ENCODE results near the gene SPON2. TPM values are rescaled to one million over a fixed set of nuclear protein-coding genes. Genes with fewer than 3 reads are reported as not detected.

The SPON2 gene
- total RNA-seq, 4 donors from 2014 or later, result 2.4 to 14.1 (median 6.6) TPM

- no peak for DNase-seq
- Histone ChIP-seq H3K27me3 (no peaks in the 10 kb centered on the region), H3K9me3 (no peaks in the 10 kb centered on the region), H3K27ac (no peak overlapping the region), H3K36me3 (no peaks in the 10 kb centered on the region), H3K4me3 (replicated peaks in 1 of 3) (no peak overlapping the region), H3K4me1 (peaks cover 15 to 29% of the 10 kb centered on the region in 2 donors)
- 86 to 94% methylated on average over 8 to 17 of the region's 29 CpGs for WGBS, 2 donors
- no peak for TF ChIP-seq POLR2A (IDR thresholded peaks at IDR 0.05)
- no peak for TF ChIP-seq CTCF (IDR thresholded peaks at IDR 0.05)
- intact Hi-C loops (cut with DNase I), result no loop called here
Observed at GRCh38 chr4:1195109-1195671, 22.8 kb upstream of the SPON2 start.

GRCh38 chr4:1194010-1194900 lies 21.9 kb upstream of the SPON2 start:
- intact Hi-C loops (cut with DNase I), result no loop called here
- H3K27ac ChIP-seq, result peak overlapping the region in 1 of 3 donors; percentile 38
- 67 to 70% methylated on average over 19 to 42 of the region's 52 CpGs for WGBS, 2 donors
- H3K9me3 ChIP-seq, result no peaks in the 10 kb centered on the region
- H3K36me3 ChIP-seq, result no peaks in the 10 kb centered on the region
- H3K27me3 ChIP-seq, result no peaks in the 10 kb centered on the region
- peak; percentile 35 to 40 for DNase-seq
- H3K4me3 ChIP-seq (replicated peaks in 1 of 3), result no peak overlapping the region
- TF ChIP-seq POLR2A (IDR thresholded peaks at IDR 0.05), result no peak
- peaks cover 15 to 29% of the 10 kb centered on the region in 2 donors for H3K4me1 ChIP-seq

- peaks cover 15 to 29% of the 10 kb centered on the region in 2 donors for H3K4me1 ChIP-seq
- H3K27ac ChIP-seq, result no peak overlapping the region
- 66% methylated on average over 21 to 23 of the region's 28 CpGs for whole genome bisulfite sequencing, 2 donors
- intact Hi-C loops (cut with DNase I), result no loop called here
- DNase-seq, result peak in 1 of 2 donors; percentile 0
- no peaks in the 10 kb centered on the region for H3K36me3 ChIP-seq
- no peak overlapping the region for H3K4me3 ChIP-seq (replicated peaks in 1 of 3)
- TF ChIP-seq CTCF (IDR thresholded peaks at IDR 0.05), result no peak
- TF ChIP-seq POLR2A (IDR thresholded peaks at IDR 0.05), result no peak
- no peaks in the 10 kb centered on the region for H3K9me3 ChIP-seq
- no peaks in the 10 kb centered on the region for H3K27me3 ChIP-seq
Observed at GRCh38 chr4:1193206-1194009, 21.0 kb upstream of the SPON2 start.

- intact Hi-C loops (cut with DNase I), result no loop called here
- Histone ChIP-seq H3K4me1 (peaks cover 15 to 29% of the 10 kb centered on the region in 2 donors), H3K4me3 (replicated peaks in 1 of 3) (no peak overlapping the region), H3K27ac (peak overlapping the region; percentile 45 to 83 (median 69)), H3K9me3 (no peaks in the 10 kb centered on the region), H3K27me3 (no peaks in the 10 kb centered on the region), H3K36me3 (no peaks in the 10 kb centered on the region)
- peak; percentile 42 to 55 for DNase-seq
- WGBS, 2 donors, result 52 to 72% methylated on average over 6 to 8 of the region's 13 CpGs
- no peak for TF ChIP-seq CTCF (IDR thresholded peaks at IDR 0.05)
- TF ChIP-seq POLR2A (IDR thresholded peaks at IDR 0.05), result no peak
Observed at GRCh38 chr4:1192493-1193205, 20.3 kb upstream of the SPON2 start.

GRCh38 chr4:1192091-1192492 lies 19.7 kb upstream of the SPON2 start:
- no peak overlapping the region for H3K4me3 ChIP-seq (replicated peaks in 1 of 3)
- DNase-seq, result peak; percentile 89 to 94
- H3K27me3 ChIP-seq, result no peaks in the 10 kb centered on the region
- no peaks in the 10 kb centered on the region for H3K36me3 ChIP-seq
- 18 to 31% methylated on average over 2 of the region's 4 CpGs for WGBS, 2 donors
- peak overlapping the region; percentile 45 to 83 (median 77) for H3K27ac ChIP-seq
- no peaks in the 10 kb centered on the region for H3K9me3 ChIP-seq
- H3K4me1 ChIP-seq, result peaks cover 15 to 29% of the 10 kb centered on the region in 2 donors
- TF ChIP-seq CTCF (IDR thresholded peaks at IDR 0.05) (no peak), POLR2A (IDR thresholded peaks at IDR 0.05) (no peak)
- intact Hi-C loops (cut with DNase I), result no loop called here

Measured in thyroid gland (tissue), 4 donors.